Measurements from ENCODE around the gene ETHE1. TPM values are rescaled to one million over a fixed set of nuclear protein-coding genes. Genes with fewer than 3 reads are reported as not detected.

ETHE1 gene
- polyA plus RNA-seq, 1 donor from 2014 or later = 40.9 TPM

GRCh38 chr19:43502419-43502976 lies 24.5 kb downstream of the ETHE1 start:
- Histone ChIP-seq H3K4me3 (ENCODE audit: low read length) (no peak overlapping the region), H3K36me3 (ENCODE audit: insufficient read depth, low read length) (no peaks in the 10 kb centered on the region), H4K20me1 (ENCODE audit: insufficient read depth) (no peaks in the 10 kb centered on the region), H2AFZ (ENCODE audit: low read depth, low read length) (no peak overlapping the region), H3K9me2 (ENCODE audit: insufficient read depth, low read length) (no peaks in the 10 kb centered on the region), H3K27ac (ENCODE audit: low read length) (no peak overlapping the region), H3F3A (ENCODE audit: insufficient read depth, low read length, poor library complexity, severe bottlenecking) (no peaks in the 10 kb centered on the region), H3K9ac (ENCODE audit: low read length) (no peak overlapping the region), H3K79me2 (replicated peaks; ENCODE audit: insufficient read depth, low read length) (no peaks in the 10 kb centered on the region), H3K9me3 (ENCODE audit: low read length) (no peaks in the 10 kb centered on the region), H3K27me3 (ENCODE audit: insufficient read depth, low read depth, low read length) (peaks cover 5% of the 10 kb centered on the region), H3K4me2 (ENCODE audit: low read length) (no peak overlapping the region)
- TF ChIP-seq EP300 (conservative IDR thresholded peaks at IDR 0.05; ENCODE audit: poor library complexity, severe bottlenecking) (no peak), MXI1 (conservative IDR thresholded peaks at IDR 0.05; ENCODE audit: poor library complexity, severe bottlenecking) (no peak), SMC3 (conservative IDR thresholded peaks at IDR 0.05; ENCODE audit: poor library complexity) (no peak), TAF1 (IDR thresholded peaks at IDR 0.05; ENCODE audit: low read depth) (no peak), EZH2 (IDR thresholded peaks at IDR 0.05; ENCODE audit: borderline replicate concordance, insufficient read depth, low read length, poor library complexity, severe bottlenecking) (no peak), RAD21 (conservative IDR thresholded peaks at IDR 0.05) (no peak), REST (IDR thresholded peaks at IDR 0.05; ENCODE audit: borderline replicate concordance) (no peak), CTCF (IDR thresholded peaks at IDR 0.05; ENCODE audit: poor library complexity, severe bottlenecking) (no peak), POLR2AphosphoS5 (IDR thresholded peaks at IDR 0.05) (no peak)

GRCh38 chr19:43501661-43502418 lies 25.2 kb downstream of the ETHE1 start:
- no peaks in the 10 kb centered on the region for H3K9me3 ChIP-seq (ENCODE audit: low read length)
- H3F3A ChIP-seq (ENCODE audit: insufficient read depth, low read length, poor library complexity, severe bottlenecking) = no peaks in the 10 kb centered on the region
- H3K27ac ChIP-seq (ENCODE audit: low read length) = no peak overlapping the region
- H2AFZ ChIP-seq (ENCODE audit: low read depth, low read length) = no peak overlapping the region
- no peak overlapping the region for H3K4me3 ChIP-seq (ENCODE audit: low read length)
- no peak overlapping the region for H3K4me2 ChIP-seq (ENCODE audit: low read length)
- no peaks in the 10 kb centered on the region for H3K9me2 ChIP-seq (ENCODE audit: insufficient read depth, low read length)
- peaks cover 5% of the 10 kb centered on the region for H3K27me3 ChIP-seq (ENCODE audit: insufficient read depth, low read depth, low read length)
- H3K9ac ChIP-seq (ENCODE audit: low read length) = no peak overlapping the region
- H3K36me3 ChIP-seq (ENCODE audit: insufficient read depth, low read length) = no peaks in the 10 kb centered on the region
- TF ChIP-seq EP300 (conservative IDR thresholded peaks at IDR 0.05; ENCODE audit: poor library complexity, severe bottlenecking) (no peak), POLR2AphosphoS5 (IDR thresholded peaks at IDR 0.05) (no peak), TAF1 (IDR thresholded peaks at IDR 0.05; ENCODE audit: low read depth) (no peak), EZH2 (IDR thresholded peaks at IDR 0.05; ENCODE audit: borderline replicate concordance, insufficient read depth, low read length, poor library complexity, severe bottlenecking) (no peak), SMC3 (conservative IDR thresholded peaks at IDR 0.05; ENCODE audit: poor library complexity) (no peak), CTCF (IDR thresholded peaks at IDR 0.05; ENCODE audit: poor library complexity, severe bottlenecking) (no peak), MXI1 (conservative IDR thresholded peaks at IDR 0.05; ENCODE audit: poor library complexity, severe bottlenecking) (no peak), REST (IDR thresholded peaks at IDR 0.05; ENCODE audit: borderline replicate concordance) (no peak), RAD21 (conservative IDR thresholded peaks at IDR 0.05) (no peak)
- H3K79me2 ChIP-seq (replicated peaks; ENCODE audit: insufficient read depth, low read length) = no peaks in the 10 kb centered on the region
- H4K20me1 ChIP-seq (ENCODE audit: insufficient read depth) = no peaks in the 10 kb centered on the region
